PC-3 (cell line): ENCODE results near the gene TRPM2.

Experiments
- CTCF ChIP-seq: fragments of 300-600 bp; sonication (generic); conservative IDR thresholded peaks from 2 replicates; pipeline ENCODE4 v1.5.1; 2017; ENCODE audit warnings: antibody characterized with exemption, low read depth, mild to moderate bottlenecking, low read length
- EZH2 ChIP-seq: fragments of 300-600 bp; sonication (generic); IDR thresholded peaks from one replicate; pipeline ENCODE4 v1.6.1; 2017; ENCODE audit warnings: antibody characterized with exemption, mild to moderate bottlenecking, low read length; ENCODE audit not compliant: unreplicated experiment

GRCh38 chr21:44330698-44331097 is 22.7 kb upstream of the TRPM2 start:
- no peak for TF ChIP-seq EZH2
- no peak for TF ChIP-seq CTCF
